ENCODE results near the gene DENND2C.

Gene DENND2C
- long read RNA-seq: 0 reads

GRCh38 chr1:114669562-114670082 is at the start of gene DENND2C:
Gene DENND2C, minus strand, starts transcription at chr1:114670049. Its CDS starts 44,065 bp downstream, at chr1:114625984.
- DNase-seq (ENCODE audit: low read depth in 1 of 2, low spot score in 1 of 2): no peak
- peaks cover 4% of the 10 kb centered on the region for H3K27me3 ChIP-seq (ENCODE audit: insufficient read depth, poor library complexity, severe bottlenecking)
- no peak within 1 kb of the TSS for H3K27ac ChIP-seq (replicated peaks)
- TF ChIP-seq POLR2AphosphoS5 (IDR thresholded peaks at IDR 0.05; ENCODE audit: low read depth): no peak
- TF ChIP-seq GABPA (IDR thresholded peaks at IDR 0.05; ENCODE audit: low read depth): no peak
- no peak for TF ChIP-seq SPI1 (IDR thresholded peaks at IDR 0.05; ENCODE audit: borderline replicate concordance, low read depth)
- no peak for TF ChIP-seq CTCF (IDR thresholded peaks at IDR 0.05; ENCODE audit: insufficient read depth, low read length)
- no peak for TF ChIP-seq REST (IDR thresholded peaks at IDR 0.05; ENCODE audit: insufficient replicate concordance, low read depth)
- H3K4me3 ChIP-seq (replicated peaks; ENCODE audit: insufficient read depth, low read length): peak within 1 kb of the TSS; percentile 81

GRCh38 chr1:114719424-114719787 is 49.6 kb upstream of the DENND2C start:
- Histone ChIP-seq H3K4me3 (replicated peaks; ENCODE audit: insufficient read depth, low read length) (no peak overlapping the region), H3K27ac (replicated peaks) (no peak overlapping the region), H3K27me3 (ENCODE audit: insufficient read depth, poor library complexity, severe bottlenecking) (no peaks in the 10 kb centered on the region)
- DNase-seq (ENCODE audit: low read depth in 1 of 2, low spot score in 1 of 2): no peak
- no peak for TF ChIP-seq SPI1 (IDR thresholded peaks at IDR 0.05; ENCODE audit: borderline replicate concordance, low read depth)
- no peak for TF ChIP-seq POLR2AphosphoS5 (IDR thresholded peaks at IDR 0.05; ENCODE audit: low read depth)
- TF ChIP-seq CTCF (IDR thresholded peaks at IDR 0.05; ENCODE audit: insufficient read depth, low read length): no peak
- TF ChIP-seq GABPA (IDR thresholded peaks at IDR 0.05; ENCODE audit: low read depth): no peak
- TF ChIP-seq REST (IDR thresholded peaks at IDR 0.05; ENCODE audit: insufficient replicate concordance, low read depth): no peak

- no peak for DNase-seq (ENCODE audit: low read depth in 1 of 2, low spot score in 1 of 2)
- H3K27ac ChIP-seq (replicated peaks): no peak overlapping the region
- TF ChIP-seq GABPA (IDR thresholded peaks at IDR 0.05; ENCODE audit: low read depth) (no peak), POLR2AphosphoS5 (IDR thresholded peaks at IDR 0.05; ENCODE audit: low read depth) (no peak), CTCF (IDR thresholded peaks at IDR 0.05; ENCODE audit: insufficient read depth, low read length) (no peak), REST (IDR thresholded peaks at IDR 0.05; ENCODE audit: insufficient replicate concordance, low read depth) (no peak), SPI1 (IDR thresholded peaks at IDR 0.05; ENCODE audit: borderline replicate concordance, low read depth) (no peak)
Measured at GRCh38 chr1:114718661-114719423, 49.0 kb upstream of the DENND2C start.

More at GRCh38 chr1:114718661-114719423, 49.0 kb upstream of the DENND2C start:
- H3K27me3 ChIP-seq (ENCODE audit: insufficient read depth, poor library complexity, severe bottlenecking): no peaks in the 10 kb centered on the region
- no peak overlapping the region for H3K4me3 ChIP-seq (replicated peaks; ENCODE audit: insufficient read depth, low read length)
